Heart right ventricle (tissue), 16 donors: ENCODE results near the gene RFFL. TPM values are rescaled to one million over a fixed set of nuclear protein-coding genes. Genes with fewer than 3 reads are reported as not detected.

Experiments used
- ATAC-seq, 8 donors: fragments of 200-7000 bp; cut with Tn5 transposase; one replicate each; pipeline ENCODE4 v1.9.1; 2020; ENCODE audit warnings: mild to moderate bottlenecking in 8 of 8, moderate library complexity in 8 of 8, moderate number of reproducible peaks in 1 of 8
- DNase-seq, 2 donors: peaks; one replicate each; pipeline ENCODE4 v3.0.0-alpha.2; 2020
- H3K27ac ChIP-seq, 10 donors: fragments of 200-600 bp; sonication (generic) in 2 of 10; one replicate each; pipeline versions ENCODE4 v1.5.0 to v1.8.0; 2020 to 2022; ENCODE audit warnings: mild to moderate bottlenecking in 3 of 10
- H3K27me3 ChIP-seq, 7 donors: fragments of 200-600 bp; one replicate each; pipeline ENCODE4 v1.8.0; 2021 to 2022; ENCODE audit warnings: mild to moderate bottlenecking in 2 of 7
- H3K36me3 ChIP-seq, 9 donors: fragments of 200-600 bp; sonication (generic) in 1 of 9; one replicate each; pipeline versions ENCODE4 v1.5.0 to v1.8.0; 2020 to 2022; ENCODE audit warnings: mild to moderate bottlenecking in 2 of 9
- H3K4me1 ChIP-seq, 9 donors: fragments of 200-600 bp; sonication (generic) in 1 of 9; one replicate each; pipeline versions ENCODE4 v1.5.0 to v1.8.0; 2020 to 2022; ENCODE audit warnings: mild to moderate bottlenecking in 4 of 9
- H3K4me3 ChIP-seq, 10 donors: fragments of 200-600 bp; sonication (generic) in 2 of 10; one replicate each; pipeline versions ENCODE4 v1.5.0 to v1.8.0; 2020 to 2022; ENCODE audit warnings: mild to moderate bottlenecking in 7 of 10, moderate library complexity in 2 of 10
- H3K9me3 ChIP-seq, 11 donors: fragments of 200-600 bp in 10 of 11; sonication (generic) in 2 of 11; one replicate each; pipeline versions ENCODE4 v1.5.0 to v1.8.0; 2013 to 2022; ENCODE audit warnings: mild to moderate bottlenecking in 2 of 11, control low read depth in 1 of 11, moderate library complexity in 1 of 11
- WGBS, 2 donors: extraction: QIAGEN DNeasy Blood & Tissue Kit; methylation state at CpG; one replicate each; pipeline ENCODE4 v1.1.7; 2013; ENCODE audit warnings: inconsistent platforms in 1 of 2; 5-methylcytosine and 5-hydroxymethylcytosine counted together
- intact Hi-C, 10 donors: fragments of 100-400 bp; cut with DNase I; formaldehyde crosslinking; loops; one replicate each; pipeline versions ENCODE4 v1.11.1 to v1.14.2; 2022
- polyA plus RNA-seq, 2 donors: library from polyadenylated mRNA; stranded (reverse); fragments of 200-250 nt; gene quantifications; one replicate each; pipeline ENCODE4 v1.2.3, GENCODE V29; 2013
- total RNA-seq, 10 donors: library from RNA; stranded (reverse); fragmentation: NEBNext Ultra II Directional in 3 of 10; extraction: Animal tissue kit (Norgen Biotek cat#: 25700) in 3 of 10; gene quantifications; one replicate each; pipeline versions ENCODE4 v1.2.1 to v1.2.4, GENCODE V29; 2021 to 2023
- TF ChIP-seq, protein P1 (sequence below), 9 donors: fragments of 200-600 bp; sonication (generic) in 2 of 9; IDR thresholded peaks; one replicate each; pipeline versions ENCODE4 v1.5.0 to v1.8.0; 2021 to 2022; ENCODE audit warnings: antibody characterized with exemption in 9 of 9, mild to moderate bottlenecking in 5 of 9, moderate library complexity in 1 of 9
- donor health status: Arrhythmogenic right ventricular cardiomyopathy.
- donor health status: ischemic (EF 13 %, LVEDD 7.1; RV severe dilation, severe dysfunction).
- donor health status: healthy with polysubstance abuse.
- donor health status: DM: no; HTN: yes; CAD: no.
- donor health status: DM: no; HTN: no; CAD: no.
- donor health status: ischemic (EF 25% LVEDD 6.9; RV normal size, moderate dysfunction).
- donor health status: ischemic (EF 25% LVEDD 5.7; RV mildly dilated, moderate dysfunction).
- donor health status: healthy.
- donor health status: DM: yes; HTN: yes; CAD: no.
- donor health status: Ischemic cardiomyopathy.
- donor health status: ischemic (EF 35%, LVEDD 5.7; RV mildly dilated, moderate dysfunction).
- donor health status: nonischemic (EF 11% LVEDD 7.7; RV severe dilation, severe dysfunction).
- donor health status: DM: yes; HTN: yes; CAD: no.
- donor health status: PGD.
- donor health status: ischemic (EF 29% LVEDD 5.4; RV normal size, mild dysfunction).
- donor health status: nonischemic (EF 23%, LVEDD 6.1; RV moderate dilation, normal function).

Gene RFFL
- total and polyA plus RNA-seq, 12 donors: 2.3 to 19.3 (median 13.5) TPM

DNA sequence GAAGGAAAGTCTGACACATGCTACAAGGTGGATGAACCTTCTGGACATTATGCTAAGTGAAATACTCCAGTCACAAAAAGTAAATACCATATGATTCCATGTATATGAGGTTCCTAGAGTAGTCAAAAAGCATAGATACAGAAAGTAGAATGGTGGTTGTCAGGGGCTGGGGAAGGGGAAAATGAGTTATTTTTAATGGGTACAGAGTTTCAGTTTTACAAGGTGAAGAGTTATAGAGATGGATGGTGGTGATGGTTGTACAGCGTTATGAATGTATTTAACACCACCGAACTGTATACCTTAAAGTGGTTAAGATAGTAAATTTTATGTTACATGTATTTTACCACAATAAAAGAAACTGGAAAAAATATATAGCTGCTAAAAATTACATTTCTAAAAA, 38.2 kb upstream of the RFFL start:
- no peak for DNase-seq
- 97 to 98% methylated on average over 2 of the region's 2 CpGs for WGBS, 2 donors
- peaks cover 0 to 96% (median 44%) of the 10 kb centered on the region in 9 donors for H3K36me3 ChIP-seq
- TF ChIP-seq, protein P1, sequence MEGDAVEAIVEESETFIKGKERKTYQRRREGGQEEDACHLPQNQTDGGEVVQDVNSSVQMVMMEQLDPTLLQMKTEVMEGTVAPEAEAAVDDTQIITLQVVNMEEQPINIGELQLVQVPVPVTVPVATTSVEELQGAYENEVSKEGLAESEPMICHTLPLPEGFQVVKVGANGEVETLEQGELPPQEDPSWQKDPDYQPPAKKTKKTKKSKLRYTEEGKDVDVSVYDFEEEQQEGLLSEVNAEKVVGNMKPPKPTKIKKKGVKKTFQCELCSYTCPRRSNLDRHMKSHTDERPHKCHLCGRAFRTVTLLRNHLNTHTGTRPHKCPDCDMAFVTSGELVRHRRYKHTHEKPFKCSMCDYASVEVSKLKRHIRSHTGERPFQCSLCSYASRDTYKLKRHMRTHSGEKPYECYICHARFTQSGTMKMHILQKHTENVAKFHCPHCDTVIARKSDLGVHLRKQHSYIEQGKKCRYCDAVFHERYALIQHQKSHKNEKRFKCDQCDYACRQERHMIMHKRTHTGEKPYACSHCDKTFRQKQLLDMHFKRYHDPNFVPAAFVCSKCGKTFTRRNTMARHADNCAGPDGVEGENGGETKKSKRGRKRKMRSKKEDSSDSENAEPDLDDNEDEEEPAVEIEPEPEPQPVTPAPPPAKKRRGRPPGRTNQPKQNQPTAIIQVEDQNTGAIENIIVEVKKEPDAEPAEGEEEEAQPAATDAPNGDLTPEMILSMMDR (IDR thresholded peaks at IDR 0.05): no peak
- intact Hi-C loops: no loop called here
- no peaks in the 10 kb centered on the region for H3K9me3 ChIP-seq
- no peaks in the 10 kb centered on the region for H3K27me3 ChIP-seq
- no peaks in the 10 kb centered on the region for H3K4me1 ChIP-seq
- H3K27ac ChIP-seq: no peak overlapping the region
- H3K4me3 ChIP-seq: no peak overlapping the region
- ATAC-seq: no peak

DNA sequence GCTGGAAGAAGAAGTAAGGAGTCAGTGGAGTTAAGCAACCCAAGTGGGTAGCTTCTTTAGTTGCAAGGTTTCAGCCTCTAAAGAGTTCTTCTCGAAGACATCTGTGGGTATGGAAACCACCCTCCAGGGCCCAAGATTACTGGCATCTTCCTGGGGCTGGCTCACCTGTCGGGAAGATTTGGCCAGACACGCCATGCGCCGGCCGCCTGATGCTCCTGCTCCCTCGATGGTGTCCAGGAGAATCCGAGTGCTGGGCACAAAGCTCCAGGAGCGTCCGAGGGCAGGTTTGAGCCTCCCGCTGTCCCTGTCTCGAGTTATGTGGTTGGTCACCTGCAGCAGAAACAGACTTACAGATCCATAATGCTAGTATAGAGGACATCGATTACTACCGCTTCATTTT, 37.5 kb upstream of the RFFL start:
- no peak for DNase-seq
- H3K27ac ChIP-seq: no peak overlapping the region
- 96 to 98% methylated on average over 14 of the region's 14 CpGs for WGBS, 2 donors
- intact Hi-C loops: no loop called here
- H3K27me3 ChIP-seq: no peaks in the 10 kb centered on the region
- peaks cover 0 to 96% (median 38%) of the 10 kb centered on the region in 9 donors for H3K36me3 ChIP-seq
- no peak overlapping the region for H3K4me3 ChIP-seq
- no peak for ATAC-seq
- no peaks in the 10 kb centered on the region for H3K4me1 ChIP-seq
- no peaks in the 10 kb centered on the region for H3K9me3 ChIP-seq
- TF ChIP-seq, protein P1 (IDR thresholded peaks at IDR 0.05): no peak

DNA sequence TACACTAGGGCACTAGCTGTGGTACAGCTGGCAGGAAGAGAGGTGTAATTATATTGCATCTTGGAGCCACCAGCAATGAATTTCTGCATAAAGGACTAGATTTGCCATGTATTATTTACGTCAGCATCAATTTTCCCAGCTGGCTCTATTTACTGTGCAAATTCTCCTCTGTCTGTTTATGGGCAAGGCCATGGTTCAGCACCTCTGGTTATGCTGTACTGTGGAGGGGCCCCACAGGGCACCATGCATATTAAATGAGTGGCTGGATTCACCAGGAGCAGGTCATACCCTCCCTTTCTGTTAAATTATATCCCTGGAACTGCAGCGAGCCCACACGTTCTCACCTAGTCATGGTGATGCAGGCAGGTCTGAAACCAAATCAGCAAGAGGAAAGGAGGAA, 36.4 kb upstream of the RFFL start:
- TF ChIP-seq, protein P1 (IDR thresholded peaks at IDR 0.05): no peak
- intact Hi-C loops: no loop called here
- no peaks in the 10 kb centered on the region for H3K4me1 ChIP-seq
- DNase-seq: no peak
- peaks cover 0 to 85% (median 35%) of the 10 kb centered on the region in 9 donors for H3K36me3 ChIP-seq
- H3K27me3 ChIP-seq: no peaks in the 10 kb centered on the region
- no peaks in the 10 kb centered on the region for H3K9me3 ChIP-seq
- ATAC-seq: no peak
- H3K4me3 ChIP-seq: no peak overlapping the region
- H3K27ac ChIP-seq: no peak overlapping the region
- WGBS, 2 donors: 97% methylated on average over 3 of the region's 3 CpGs

DNA sequence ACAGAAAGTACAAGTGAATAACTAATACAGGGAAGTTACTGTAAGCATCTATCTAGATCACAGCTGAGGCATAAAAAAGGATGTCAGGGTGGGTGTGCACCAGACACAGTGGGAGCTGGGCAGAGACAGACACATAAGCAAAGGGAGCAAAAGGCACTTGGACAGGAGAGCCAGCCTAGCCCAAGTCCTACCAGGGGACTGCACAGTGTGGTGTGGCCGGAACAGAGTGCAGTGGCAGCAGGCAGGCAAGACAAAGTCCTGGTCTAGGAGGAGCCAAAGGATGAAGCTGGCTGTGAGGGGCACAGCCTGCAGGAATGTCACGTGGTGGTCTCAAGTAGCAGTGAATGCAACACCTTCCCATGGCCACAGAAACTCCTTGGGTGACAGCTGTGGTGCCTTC, 34.3 kb upstream of the RFFL start:
- H3K36me3 ChIP-seq: peaks cover 0 to 64% (median 35%) of the 10 kb centered on the region in 9 donors

More for the DNA sequence above, 34.3 kb upstream of the RFFL start:
- Histone ChIP-seq H3K4me1 (no peaks in the 10 kb centered on the region), H3K9me3 (no peaks in the 10 kb centered on the region), H3K27me3 (no peaks in the 10 kb centered on the region), H3K4me3 (no peak overlapping the region), H3K27ac (no peak overlapping the region)
- 87% methylated on average over 2 of the region's 2 CpGs for WGBS, 2 donors
- TF ChIP-seq, protein P1 (IDR thresholded peaks at IDR 0.05): no peak
- no peak for ATAC-seq
- intact Hi-C loops: no loop called here
- no peak for DNase-seq
